LNCaP clone FGC (cell line): ENCODE data around the gene APLP1.

Source experiments
- DNase-seq: peaks from one replicate; pipeline ENCODE4 v3.0.0-alpha.2; 2011; ENCODE audit warnings: low read depth
- H3K4me3 ChIP-seq: 2 replicates; pipeline ENCODE4 v1.5.1; 2011; ENCODE audit warnings: mild to moderate bottlenecking, low read depth, low read length, control low read depth
- TF ChIP-seq, protein P1 (sequence below): IDR thresholded peaks from 2 replicates; pipeline ENCODE4 v1.5.1; 2012; ENCODE audit warnings: mild to moderate bottlenecking; ENCODE audit not compliant: control insufficient read depth, insufficient read depth; ENCODE audit errors: extremely low read depth

The APLP1 gene

GRCh38 chr19:35868172-35868822 lies at the start of gene APLP1:
Gene APLP1, plus strand, starts transcription at chr19:35868574. Its CDS starts 63 bp downstream, at chr19:35868637.
- TF ChIP-seq, protein P1, sequence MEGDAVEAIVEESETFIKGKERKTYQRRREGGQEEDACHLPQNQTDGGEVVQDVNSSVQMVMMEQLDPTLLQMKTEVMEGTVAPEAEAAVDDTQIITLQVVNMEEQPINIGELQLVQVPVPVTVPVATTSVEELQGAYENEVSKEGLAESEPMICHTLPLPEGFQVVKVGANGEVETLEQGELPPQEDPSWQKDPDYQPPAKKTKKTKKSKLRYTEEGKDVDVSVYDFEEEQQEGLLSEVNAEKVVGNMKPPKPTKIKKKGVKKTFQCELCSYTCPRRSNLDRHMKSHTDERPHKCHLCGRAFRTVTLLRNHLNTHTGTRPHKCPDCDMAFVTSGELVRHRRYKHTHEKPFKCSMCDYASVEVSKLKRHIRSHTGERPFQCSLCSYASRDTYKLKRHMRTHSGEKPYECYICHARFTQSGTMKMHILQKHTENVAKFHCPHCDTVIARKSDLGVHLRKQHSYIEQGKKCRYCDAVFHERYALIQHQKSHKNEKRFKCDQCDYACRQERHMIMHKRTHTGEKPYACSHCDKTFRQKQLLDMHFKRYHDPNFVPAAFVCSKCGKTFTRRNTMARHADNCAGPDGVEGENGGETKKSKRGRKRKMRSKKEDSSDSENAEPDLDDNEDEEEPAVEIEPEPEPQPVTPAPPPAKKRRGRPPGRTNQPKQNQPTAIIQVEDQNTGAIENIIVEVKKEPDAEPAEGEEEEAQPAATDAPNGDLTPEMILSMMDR = no peak
- no peak for DNase-seq
- H3K4me3 ChIP-seq = peak within 1 kb of the TSS; percentile 53

DNA sequence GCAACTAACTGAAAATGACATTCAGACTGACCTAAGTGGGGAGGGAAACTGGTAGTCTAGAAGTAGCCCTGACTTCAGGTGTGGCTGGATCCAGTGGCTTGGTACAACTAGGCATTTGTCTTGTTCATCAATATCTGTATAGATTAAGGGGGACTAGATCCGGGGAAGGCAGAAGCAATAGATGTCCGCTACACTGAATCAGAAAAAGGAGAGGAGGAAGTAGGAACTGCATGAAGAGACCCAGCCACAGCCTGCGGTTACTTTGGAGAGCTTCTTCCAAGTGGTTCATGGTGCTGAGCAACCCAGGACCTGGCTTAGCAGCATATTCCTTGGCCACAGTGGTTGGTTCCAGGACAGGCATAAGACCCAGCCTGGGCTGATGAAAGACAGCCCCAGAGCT lies 45.8 kb upstream of the APLP1 start:
- H3K4me3 ChIP-seq = no peak overlapping the region
- TF ChIP-seq, protein P1 = no peak
- no peak for DNase-seq

DNA sequence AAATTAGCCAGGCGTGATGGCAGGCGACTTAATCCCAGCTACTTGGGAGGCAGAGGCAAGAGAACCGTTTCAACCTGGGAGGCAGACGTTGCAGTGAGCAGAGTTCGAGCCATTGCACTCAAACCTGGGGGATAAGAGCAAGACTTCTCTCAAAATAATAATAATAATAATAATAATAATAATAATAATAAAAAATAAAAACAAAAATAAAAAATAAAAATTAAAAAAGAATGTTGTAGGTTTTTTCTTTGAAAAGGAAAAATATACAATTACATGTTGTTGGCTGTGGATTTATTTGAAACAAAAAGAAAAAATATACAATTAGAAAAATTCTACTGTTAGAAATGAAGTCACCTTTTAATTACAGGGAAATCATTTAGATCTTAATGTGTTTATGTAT lies 44.2 kb upstream of the APLP1 start:
- no peak overlapping the region for H3K4me3 ChIP-seq
- TF ChIP-seq, protein P1 = no peak
- DNase-seq = no peak

DNA sequence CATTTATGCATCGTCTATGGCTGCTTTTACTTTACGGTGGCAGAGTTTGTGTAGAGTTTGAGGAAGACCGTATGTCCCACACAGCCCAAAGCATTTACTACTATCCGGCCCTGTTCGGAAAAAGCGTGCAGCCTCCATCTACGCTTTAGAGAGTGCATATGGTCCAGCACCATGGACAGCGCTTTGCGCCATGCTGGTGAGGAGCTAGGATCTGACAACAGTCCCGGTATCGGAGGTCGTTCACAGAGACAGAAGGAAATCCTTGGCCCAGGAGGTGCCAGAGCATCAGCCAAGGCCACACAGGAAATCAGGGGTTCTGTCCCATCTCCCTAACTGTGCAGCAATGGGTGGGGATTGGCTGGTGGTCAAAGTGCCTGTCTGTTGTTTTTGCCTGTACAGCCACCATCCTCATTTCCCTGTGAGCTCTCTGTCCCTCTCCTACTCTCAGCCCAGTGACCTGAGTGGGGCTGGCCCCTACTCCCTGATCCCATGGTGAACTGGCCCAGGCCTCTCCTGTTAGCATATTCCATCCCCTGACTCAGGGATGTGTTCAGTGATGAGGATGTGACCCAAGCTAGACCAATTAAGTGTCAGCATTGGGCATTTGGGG lies 39.6 kb upstream of the APLP1 start:
- H3K4me3 ChIP-seq = no peak overlapping the region
- TF ChIP-seq, protein P1 = no peak
- no peak for DNase-seq

GRCh38 chr19:35830986-35831385 lies 37.4 kb upstream of the APLP1 start:
- TF ChIP-seq, protein P1 = no peak

DNA sequence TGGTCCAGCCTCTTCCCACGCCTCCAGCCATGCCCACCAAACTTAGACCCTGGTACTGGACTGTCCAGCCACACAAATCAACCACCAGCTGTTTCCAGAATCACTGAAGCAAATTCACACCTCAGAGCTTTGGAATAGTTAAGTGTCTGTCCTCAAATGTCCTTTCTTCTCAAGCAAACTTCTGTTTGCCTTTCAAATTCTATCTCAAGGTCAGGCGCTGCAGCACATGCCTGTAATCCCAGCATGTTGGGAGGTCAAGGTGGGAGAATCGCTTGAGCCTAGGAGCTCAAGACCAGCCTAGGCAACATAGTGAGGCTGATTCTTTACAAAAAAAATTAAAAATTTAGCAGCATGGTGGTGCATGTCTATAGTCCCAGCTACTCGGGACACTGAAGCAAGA lies 36.3 kb upstream of the APLP1 start:
- no peak overlapping the region for H3K4me3 ChIP-seq
- DNase-seq = no peak
- TF ChIP-seq, protein P1 = no peak

More at GRCh38 chr19:35830986-35831385, 37.4 kb upstream of the APLP1 start:
- no peak for DNase-seq
- H3K4me3 ChIP-seq = no peak overlapping the region
